Neural cell (in vitro differentiated cells): ENCODE data around the gene ZBTB7C. TPM values are rescaled to one million over a fixed set of nuclear protein-coding genes. Genes with fewer than 3 reads are reported as not detected.

Experiments
- H2AFZ ChIP-seq: fragments of 200-600, 300-800 bp; sonication (generic), shearing (Covaris generic); 2 replicates; pipeline ENCODE4 v1.6.0; 2014; ENCODE audit warnings: low read depth, mild to moderate bottlenecking, antibody characterized with exemption, low read length, moderate library complexity
- H3F3A ChIP-seq: fragments of 200-600 bp; shearing (Covaris generic); 2 replicates; pipeline ENCODE4 v1.6.1; 2016; ENCODE audit warnings: mild to moderate bottlenecking, moderate library complexity, mixed read lengths, antibody characterized with exemption, low read length; ENCODE audit not compliant: insufficient read depth, poor library complexity, severe bottlenecking
- H3K27ac ChIP-seq: fragments of 200-600, 300-800 bp; sonication (generic), shearing (Covaris generic); 2 replicates; pipeline ENCODE4 v1.5.1; 2014; ENCODE audit warnings: mild to moderate bottlenecking, low read length, moderate library complexity
- H3K27me3 ChIP-seq: fragments of 300-800, 200-600 bp; sonication (generic), shearing (Covaris generic); 2 replicates; pipeline ENCODE4 v1.6.0; 2014; ENCODE audit warnings: mild to moderate bottlenecking, low read depth, low read length, moderate library complexity; ENCODE audit not compliant: insufficient read depth
- H3K36me3 ChIP-seq: fragments of 300-800, 200-600 bp; sonication (generic), shearing (Covaris generic); 2 replicates; pipeline ENCODE4 v1.5.1; 2014; ENCODE audit warnings: mild to moderate bottlenecking, antibody characterized with exemption, low read length, moderate library complexity; ENCODE audit not compliant: insufficient read depth
- H3K4me2 ChIP-seq: fragments of 300-800, 200-600 bp; sonication (generic), shearing (Covaris generic); 2 replicates; pipeline ENCODE4 v1.6.0; 2014; ENCODE audit warnings: mild to moderate bottlenecking, low read length
- H3K4me3 ChIP-seq: fragments of 300-800, 200-600 bp; sonication (generic), shearing (Covaris generic); 2 replicates; pipeline ENCODE4 v1.5.1; 2014; ENCODE audit warnings: mild to moderate bottlenecking, low read length, moderate library complexity
- H3K79me2 ChIP-seq: fragments of 200-600 bp; shearing (Covaris generic); replicated peaks from 2 replicates; pipeline ENCODE4 v1.6.0; 2014; ENCODE audit warnings: mild to moderate bottlenecking, low read length, moderate library complexity; ENCODE audit not compliant: insufficient read depth
- H3K9ac ChIP-seq: fragments of 300-800, 200-600 bp; sonication (generic), shearing (Covaris generic); 2 replicates; pipeline ENCODE4 v1.6.1; 2016; ENCODE audit warnings: mild to moderate bottlenecking, low read length, mixed read lengths
- H3K9me2 ChIP-seq: fragments of 200-600 bp; shearing (Covaris generic); 2 replicates; pipeline ENCODE4 v1.6.1; 2016; ENCODE audit warnings: mild to moderate bottlenecking, low read length, mixed read lengths; ENCODE audit not compliant: insufficient read depth
- H3K9me3 ChIP-seq: fragments of 200-600, 300-800 bp; sonication (generic), shearing (Covaris generic); 2 replicates; pipeline ENCODE4 v1.6.1; 2016; ENCODE audit warnings: mild to moderate bottlenecking, mixed run types, low read length, moderate library complexity, mixed read lengths
- H4K20me1 ChIP-seq: fragments of 200-600 bp; shearing (Covaris generic); 2 replicates; pipeline ENCODE4 v1.6.1; 2016; ENCODE audit warnings: mild to moderate bottlenecking, mixed run types; ENCODE audit not compliant: insufficient read depth
- CTCF ChIP-seq: fragments of 450-650 bp; IDR thresholded peaks from 2 replicates; pipeline ENCODE4 v1.5.1; 2014; ENCODE audit warnings: antibody characterized with exemption, mild to moderate bottlenecking, moderate library complexity; ENCODE audit not compliant: poor library complexity, severe bottlenecking
- EP300 ChIP-seq: fragments of 450-650 bp; conservative IDR thresholded peaks from 2 replicates; pipeline ENCODE4 v1.6.1; 2014; ENCODE audit warnings: antibody characterized with exemption, mild to moderate bottlenecking, moderate library complexity; ENCODE audit not compliant: poor library complexity, severe bottlenecking
- EZH2 ChIP-seq: fragments of 200-600, 300-800 bp; shearing (Covaris generic), sonication (generic); IDR thresholded peaks from 2 replicates; pipeline ENCODE4 v1.6.1; 2014; ENCODE audit warnings: antibody characterized with exemption, low read length, borderline replicate concordance, mild to moderate bottlenecking; ENCODE audit not compliant: insufficient read depth, poor library complexity, severe bottlenecking
- MXI1 ChIP-seq: fragments of 450-650 bp; conservative IDR thresholded peaks from 2 replicates; pipeline ENCODE4 v1.6.1; 2014; ENCODE audit warnings: antibody characterized with exemption, mild to moderate bottlenecking; ENCODE audit not compliant: poor library complexity, severe bottlenecking
- POLR2AphosphoS5 ChIP-seq: IDR thresholded peaks from 2 replicates; pipeline ENCODE4 v1.6.1; 2012
- RAD21 ChIP-seq: fragments of 450-650 bp; conservative IDR thresholded peaks from 2 replicates; pipeline ENCODE4 v1.6.1; 2014; ENCODE audit warnings: antibody characterized with exemption, mild to moderate bottlenecking, moderate library complexity
- REST ChIP-seq: IDR thresholded peaks from 2 replicates; pipeline ENCODE4 v1.6.1; 2012; ENCODE audit warnings: borderline replicate concordance
- SMC3 ChIP-seq: fragments of 450-650 bp; conservative IDR thresholded peaks from 2 replicates; pipeline ENCODE4 v1.6.1; 2014; ENCODE audit warnings: antibody characterized with exemption, mild to moderate bottlenecking, moderate library complexity; ENCODE audit not compliant: poor library complexity
- TAF1 ChIP-seq: IDR thresholded peaks from 2 replicates; pipeline ENCODE4 v1.6.1; 2012; ENCODE audit warnings: low read depth
- polyA plus RNA-seq: library from polyadenylated mRNA; depleted of rRNA; stranded (reverse); fragments of >200 nt; gene quantifications from 2 replicates; pipeline ENCODE4 v1.2.3, GENCODE V29; 2014

The ZBTB7C gene
- polyA plus RNA-seq, 1 donor from 2014 or later, result 2.4 TPM

DNA sequence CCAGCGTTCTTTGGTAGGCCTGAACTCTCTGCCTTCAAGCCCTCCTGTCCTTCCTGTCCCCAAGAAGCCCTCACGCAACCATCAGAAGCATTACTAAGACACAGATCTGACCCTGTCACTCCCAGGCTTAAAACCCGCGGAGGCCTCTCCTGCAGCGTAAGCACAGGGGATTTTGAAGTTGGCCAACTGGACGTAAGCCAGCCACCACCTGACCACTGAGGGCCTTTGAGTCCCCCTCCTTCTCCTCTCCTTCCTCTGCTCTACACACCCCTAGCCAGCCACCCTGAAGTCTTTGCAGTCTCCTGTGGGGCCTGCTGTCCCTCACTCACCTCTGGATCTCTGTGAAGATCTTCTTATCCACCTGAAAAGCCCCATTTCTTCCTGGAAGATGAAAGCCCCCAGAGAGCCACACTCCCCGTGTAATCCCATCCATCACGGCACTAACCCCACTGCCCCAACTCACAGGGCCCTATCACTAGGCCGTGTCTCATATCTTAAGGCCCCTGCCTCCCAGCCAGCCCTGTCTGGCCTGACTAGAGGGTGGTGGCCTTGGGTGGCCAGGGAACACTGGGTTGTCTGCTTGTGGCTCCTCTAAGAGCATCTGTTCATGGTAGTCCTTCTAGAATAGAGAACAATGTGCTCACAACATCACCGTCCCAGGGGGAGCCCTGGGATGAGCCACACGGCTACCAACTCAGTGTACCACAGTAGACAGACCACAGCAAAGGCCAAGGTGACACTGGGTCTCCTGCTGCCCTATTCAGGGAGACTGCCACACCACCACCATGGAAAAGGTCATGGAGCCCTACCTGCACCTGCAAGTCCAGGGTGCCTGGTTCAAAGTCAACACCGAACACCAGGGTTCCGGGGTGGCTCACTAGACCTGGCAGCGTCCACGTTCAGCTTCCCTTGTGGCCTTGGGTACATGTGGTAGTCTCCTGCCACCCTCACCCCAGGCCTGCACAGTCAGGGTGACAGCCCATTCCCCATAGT, 191.6 kb downstream of the ZBTB7C start:
- Histone ChIP-seq H3K27me3 (no peaks in the 10 kb centered on the region), H3K79me2 (no peaks in the 10 kb centered on the region), H3F3A (no peaks in the 10 kb centered on the region), H3K9me3 (no peaks in the 10 kb centered on the region), H3K4me3 (no peak overlapping the region), H3K9ac (no peak overlapping the region), H3K9me2 (no peaks in the 10 kb centered on the region), H3K4me2 (no peak overlapping the region), H3K36me3 (no peaks in the 10 kb centered on the region), H4K20me1 (no peaks in the 10 kb centered on the region), H2AFZ (no peak overlapping the region), H3K27ac (no peak overlapping the region)
- no peak for TF ChIP-seq POLR2AphosphoS5
- TF ChIP-seq CTCF, result no peak
- no peak for TF ChIP-seq TAF1
- no peak for TF ChIP-seq RAD21
- TF ChIP-seq SMC3, result no peak
- no peak for TF ChIP-seq EP300
- TF ChIP-seq MXI1, result no peak

DNA sequence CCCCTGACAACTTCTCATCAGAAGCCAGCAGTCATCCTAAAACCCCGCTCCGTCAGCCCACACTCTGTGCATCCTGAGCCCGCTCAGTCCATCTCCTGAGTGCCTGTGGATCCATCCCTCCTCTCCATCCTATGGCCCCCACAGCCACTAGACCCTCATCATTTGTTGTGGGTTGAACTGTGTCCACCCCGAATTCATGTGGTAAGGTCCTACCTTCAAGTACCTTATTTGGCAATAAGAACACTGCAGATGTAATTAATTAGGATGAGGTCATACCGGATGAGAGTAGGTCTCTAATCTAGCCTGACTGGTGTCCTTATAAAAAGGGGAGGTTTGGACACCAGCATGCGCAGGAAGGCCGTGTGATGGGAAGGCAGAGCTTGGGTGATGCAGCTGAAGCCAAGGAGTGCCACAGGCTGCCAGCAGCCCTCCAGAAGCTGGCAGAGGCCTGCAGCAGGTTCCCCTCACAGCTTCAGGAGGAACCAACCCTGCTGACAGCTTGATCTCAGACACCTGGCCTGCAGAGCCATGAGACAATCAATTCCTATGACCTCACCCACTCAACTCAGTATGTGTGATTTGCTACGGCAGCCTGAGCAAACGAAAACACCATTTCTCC, 192.4 kb downstream of the ZBTB7C start:
- no peak overlapping the region for H3K4me2 ChIP-seq
- TF ChIP-seq POLR2AphosphoS5, result no peak
- TF ChIP-seq RAD21, result no peak
- TF ChIP-seq MXI1, result no peak
- TF ChIP-seq REST, result no peak
- no peak for TF ChIP-seq CTCF
- TF ChIP-seq TAF1, result no peak
- no peak for TF ChIP-seq EZH2
- TF ChIP-seq SMC3, result no peak
- no peak for TF ChIP-seq EP300
- H3K79me2 ChIP-seq, result no peaks in the 10 kb centered on the region
- no peaks in the 10 kb centered on the region for H3K9me3 ChIP-seq
- H3K4me3 ChIP-seq, result no peak overlapping the region
- H2AFZ ChIP-seq, result no peak overlapping the region
- no peaks in the 10 kb centered on the region for H3K9me2 ChIP-seq
- no peaks in the 10 kb centered on the region for H3K36me3 ChIP-seq
- H4K20me1 ChIP-seq, result no peaks in the 10 kb centered on the region
- H3F3A ChIP-seq, result no peaks in the 10 kb centered on the region
- H3K27ac ChIP-seq, result no peak overlapping the region
- no peaks in the 10 kb centered on the region for H3K27me3 ChIP-seq
- H3K9ac ChIP-seq, result no peak overlapping the region
